ENCODE results near the gene CDC14A.

Gene CDC14A

DNA sequence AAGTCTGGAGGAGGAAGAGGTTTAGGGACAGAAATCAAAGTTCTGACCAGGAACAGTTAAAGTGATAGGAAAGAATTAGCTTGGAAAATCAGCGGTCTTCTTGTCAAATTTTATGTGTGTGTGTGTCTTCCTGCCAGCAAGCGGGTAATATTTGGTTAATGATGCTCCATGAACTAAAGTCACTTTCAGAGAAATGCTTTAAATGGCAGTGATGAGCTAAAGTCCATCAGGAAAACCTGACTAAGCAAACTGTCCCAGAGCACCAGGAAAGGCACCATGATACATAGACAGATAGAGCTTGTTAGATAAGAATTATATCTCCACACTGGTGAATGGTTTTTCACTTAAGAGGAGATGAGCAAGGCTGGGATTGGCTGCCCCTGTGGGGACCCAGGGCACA lies 10.0 kb upstream of the CDC14A start:
- Histone ChIP-seq H3K36me3 (ENCODE audit: control insufficient read depth, insufficient read depth, low read length) (no peaks in the 10 kb centered on the region), H3K27me3 (ENCODE audit: control insufficient read depth, insufficient read depth, low read length) (no peaks in the 10 kb centered on the region), H3K27ac (ENCODE audit: low read depth, low read length) (no peak overlapping the region), H3K9ac (ENCODE audit: low read length) (no peak overlapping the region), H3K4me1 (ENCODE audit: control insufficient read depth, insufficient read depth, low read length) (no peaks in the 10 kb centered on the region), H3K4me3 (ENCODE audit: low read length) (no peak overlapping the region)

DNA sequence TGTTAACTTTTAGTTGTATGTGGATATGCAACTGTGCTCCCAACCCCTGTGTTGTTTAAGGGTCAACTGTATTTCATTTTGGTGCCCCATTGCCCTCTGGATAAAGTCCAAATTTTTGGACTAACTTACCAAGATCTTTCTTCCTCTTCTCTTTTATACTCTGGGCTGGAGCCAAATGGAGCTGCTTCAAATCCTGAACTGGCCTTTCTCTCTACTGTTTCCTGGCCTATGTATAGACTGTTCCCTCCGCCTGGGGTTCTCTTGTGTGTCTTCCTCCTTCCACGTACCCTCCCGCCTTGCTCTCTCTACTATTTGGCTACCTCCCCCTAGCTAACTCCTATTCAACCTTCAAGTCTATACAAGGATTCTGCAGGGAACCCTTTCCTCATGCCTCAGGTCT lies 8.4 kb upstream of the CDC14A start:
- Histone ChIP-seq H3K36me3 (ENCODE audit: control insufficient read depth, insufficient read depth, low read length) (no peaks in the 10 kb centered on the region), H3K27ac (ENCODE audit: low read depth, low read length) (no peak overlapping the region)

DNA sequence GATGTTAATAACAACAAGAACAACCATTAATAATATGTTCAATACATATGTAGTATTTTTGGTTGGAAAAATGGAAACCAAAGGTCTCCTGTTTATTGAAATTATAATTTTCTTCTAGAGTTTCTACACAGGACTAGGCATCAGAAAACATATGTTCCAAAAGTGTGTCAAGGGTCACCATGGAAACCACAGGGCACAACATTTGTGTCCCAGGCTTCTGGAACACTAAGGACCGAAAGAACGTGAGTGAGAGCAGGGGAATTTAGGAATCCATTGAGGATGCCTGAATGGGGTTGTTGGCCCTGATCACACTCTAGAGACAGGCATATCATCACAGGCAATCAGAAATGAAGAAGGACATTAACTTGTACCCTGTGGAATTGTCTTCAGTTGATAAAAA lies 7.5 kb upstream of the CDC14A start:
- H3K4me1 ChIP-seq (ENCODE audit: control insufficient read depth, insufficient read depth, low read length): no peaks in the 10 kb centered on the region
- H3K27me3 ChIP-seq (ENCODE audit: control insufficient read depth, insufficient read depth, low read length): no peaks in the 10 kb centered on the region
- H3K27ac ChIP-seq (ENCODE audit: low read depth, low read length): no peak overlapping the region
- H3K36me3 ChIP-seq (ENCODE audit: control insufficient read depth, insufficient read depth, low read length): no peaks in the 10 kb centered on the region
- H3K4me3 ChIP-seq (ENCODE audit: low read length): no peak overlapping the region
- H3K9ac ChIP-seq (ENCODE audit: low read length): no peak overlapping the region

More for the DNA sequence above, 8.4 kb upstream of the CDC14A start:
- H3K27me3 ChIP-seq (ENCODE audit: control insufficient read depth, insufficient read depth, low read length): no peaks in the 10 kb centered on the region
- H3K4me1 ChIP-seq (ENCODE audit: control insufficient read depth, insufficient read depth, low read length): no peaks in the 10 kb centered on the region
- H3K9ac ChIP-seq (ENCODE audit: low read length): no peak overlapping the region
- no peak overlapping the region for H3K4me3 ChIP-seq (ENCODE audit: low read length)

DNA sequence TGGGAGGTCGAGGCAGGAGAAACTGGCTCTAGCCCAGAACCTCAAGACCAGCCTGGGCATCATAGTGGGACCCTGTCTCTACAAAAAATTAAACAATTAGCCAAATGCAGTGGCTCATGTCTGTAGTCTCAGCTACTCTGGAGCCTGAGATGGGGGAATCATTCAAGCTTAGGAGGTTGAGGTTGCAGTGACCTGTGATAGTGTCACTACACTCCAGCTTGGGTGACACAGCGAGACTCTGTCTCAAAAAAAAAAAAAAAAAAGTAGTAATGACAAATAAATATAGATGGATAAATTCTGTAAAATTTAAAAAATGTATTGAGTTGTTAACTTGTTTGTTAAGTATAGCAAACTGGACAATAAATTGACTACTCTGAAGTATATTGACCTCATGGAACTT lies 5.9 kb upstream of the CDC14A start:
- no peak overlapping the region for H3K27ac ChIP-seq (ENCODE audit: low read depth, low read length)
- no peaks in the 10 kb centered on the region for H3K36me3 ChIP-seq (ENCODE audit: control insufficient read depth, insufficient read depth, low read length)
- H3K9ac ChIP-seq (ENCODE audit: low read length): no peak overlapping the region
- no peak overlapping the region for H3K4me3 ChIP-seq (ENCODE audit: low read length)
- no peaks in the 10 kb centered on the region for H3K27me3 ChIP-seq (ENCODE audit: control insufficient read depth, insufficient read depth, low read length)
- H3K4me1 ChIP-seq (ENCODE audit: control insufficient read depth, insufficient read depth, low read length): no peaks in the 10 kb centered on the region

DNA sequence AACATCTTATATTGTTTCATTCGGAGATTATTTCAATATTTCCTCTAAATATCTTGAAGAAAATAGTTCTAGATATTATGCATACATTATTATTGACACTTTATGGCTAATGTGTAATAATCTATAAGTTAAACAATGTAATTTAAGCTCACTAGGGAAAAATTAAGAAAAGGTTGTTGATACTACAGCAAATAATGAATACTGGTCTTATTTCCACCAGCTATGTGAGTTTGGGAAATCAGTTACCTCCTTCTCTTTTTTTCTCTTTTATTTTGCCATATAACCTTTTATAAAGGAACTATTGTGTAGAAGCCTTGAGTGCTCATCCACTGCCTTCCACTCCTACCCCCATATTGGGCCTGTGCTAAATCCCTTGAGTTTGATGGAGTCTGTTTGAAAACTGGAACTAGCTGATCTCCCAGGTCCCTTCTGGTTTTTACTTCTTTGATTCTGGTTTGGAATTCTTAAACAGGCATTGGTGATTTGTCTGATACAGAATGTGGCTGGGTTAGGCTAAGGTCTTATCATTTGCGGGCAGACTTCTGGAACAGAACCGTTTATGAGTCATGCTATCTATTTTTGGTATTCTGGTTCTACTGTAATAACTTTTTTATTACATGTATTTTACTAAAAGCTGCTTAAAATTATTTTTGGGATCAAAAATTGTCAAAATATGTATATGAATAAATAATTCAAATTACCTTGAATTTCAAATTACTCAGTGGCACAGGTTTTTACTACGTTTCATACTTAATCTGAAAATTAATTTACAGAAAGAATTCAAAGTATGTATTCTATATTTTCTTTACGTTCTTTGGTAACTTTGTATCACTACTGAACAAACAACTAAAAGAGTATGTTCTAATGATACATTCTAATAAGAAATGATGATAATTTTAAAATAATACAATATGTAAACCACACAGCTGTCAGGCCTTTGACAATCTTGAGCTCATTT lies 5.0 kb upstream of the CDC14A start:
- Histone ChIP-seq H3K27me3 (ENCODE audit: control insufficient read depth, insufficient read depth, low read length) (no peaks in the 10 kb centered on the region), H3K4me1 (ENCODE audit: control insufficient read depth, insufficient read depth, low read length) (no peaks in the 10 kb centered on the region), H3K9ac (ENCODE audit: low read length) (no peak overlapping the region), H3K36me3 (ENCODE audit: control insufficient read depth, insufficient read depth, low read length) (no peaks in the 10 kb centered on the region), H3K27ac (ENCODE audit: low read depth, low read length) (no peak overlapping the region), H3K4me3 (ENCODE audit: low read length) (no peak overlapping the region)

DNA sequence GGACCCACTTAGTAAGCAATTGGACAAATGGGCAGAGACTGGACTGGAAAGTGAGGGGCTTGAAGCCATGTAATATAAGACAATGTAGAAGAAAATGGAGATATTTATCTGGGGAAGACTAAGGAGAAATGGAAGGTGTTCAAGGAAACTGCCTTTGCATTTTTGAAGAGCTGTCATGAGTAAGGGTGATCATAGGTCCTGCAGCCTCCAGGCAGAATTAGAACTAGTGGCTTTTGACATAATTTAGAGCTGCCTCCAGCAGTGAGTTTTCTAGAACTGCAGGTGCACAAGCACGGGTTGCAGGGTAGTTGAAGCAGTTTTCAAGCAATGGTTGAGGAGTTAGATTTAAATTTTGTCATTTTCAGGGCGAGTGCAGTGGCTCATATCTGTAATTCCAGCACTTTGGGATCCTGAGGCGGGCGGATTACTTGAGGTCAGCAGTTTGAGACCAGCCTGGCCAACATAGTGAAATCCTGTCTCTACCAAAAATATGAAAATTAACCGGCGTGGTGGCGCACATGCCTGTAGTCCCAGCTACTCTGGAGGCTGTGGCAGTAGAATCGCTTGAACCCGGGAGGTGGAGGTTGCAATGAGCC lies 3.7 kb upstream of the CDC14A start:
- Histone ChIP-seq H3K27me3 (ENCODE audit: control insufficient read depth, insufficient read depth, low read length) (no peaks in the 10 kb centered on the region), H3K27ac (ENCODE audit: low read depth, low read length) (no peak overlapping the region), H3K4me3 (ENCODE audit: low read length) (no peak overlapping the region), H3K36me3 (ENCODE audit: control insufficient read depth, insufficient read depth, low read length) (no peaks in the 10 kb centered on the region), H3K4me1 (ENCODE audit: control insufficient read depth, insufficient read depth, low read length) (peaks cover 4% of the 10 kb centered on the region), H3K9ac (ENCODE audit: low read length) (no peak overlapping the region)

DNA sequence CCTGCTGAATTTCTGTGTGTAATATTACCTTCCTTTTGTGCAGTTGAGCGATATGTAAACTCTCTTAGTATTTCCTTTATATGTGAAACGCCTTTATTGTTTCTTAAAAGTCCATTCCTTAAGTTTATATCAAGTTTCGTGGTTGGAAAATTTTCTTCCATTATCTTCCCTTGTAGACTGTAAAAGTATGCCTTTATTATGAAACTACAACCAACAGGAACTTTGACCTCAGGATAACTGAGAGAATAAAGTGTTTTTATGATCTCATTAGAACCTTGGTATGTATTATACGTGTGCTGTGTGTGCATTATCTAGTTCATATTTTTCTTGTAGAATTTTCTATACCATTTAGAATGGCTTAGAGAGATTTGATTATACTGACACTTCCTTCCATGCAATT lies 3.1 kb upstream of the CDC14A start:
- no peaks in the 10 kb centered on the region for H3K27me3 ChIP-seq (ENCODE audit: control insufficient read depth, insufficient read depth, low read length)
- H3K27ac ChIP-seq (ENCODE audit: low read depth, low read length): no peak overlapping the region
- H3K9ac ChIP-seq (ENCODE audit: low read length): no peak overlapping the region
- no peak overlapping the region for H3K4me3 ChIP-seq (ENCODE audit: low read length)
- H3K36me3 ChIP-seq (ENCODE audit: control insufficient read depth, insufficient read depth, low read length): no peaks in the 10 kb centered on the region
- H3K4me1 ChIP-seq (ENCODE audit: control insufficient read depth, insufficient read depth, low read length): peaks cover 10% of the 10 kb centered on the region

DNA sequence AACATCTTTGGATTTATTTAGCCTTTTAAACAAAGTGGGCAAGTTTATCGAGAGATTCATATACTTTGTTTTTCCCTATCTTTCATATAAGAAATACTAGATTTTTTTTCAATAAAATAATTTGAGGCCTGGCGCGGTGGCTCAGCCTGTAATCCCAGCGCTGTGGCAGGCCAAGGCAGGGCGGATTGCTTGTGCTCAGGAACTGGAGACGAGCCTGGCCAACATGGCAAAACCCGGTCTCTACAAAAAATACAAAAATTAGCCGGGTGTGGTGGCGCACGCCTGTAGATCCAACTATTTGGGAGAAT lies 1.6 kb upstream of the CDC14A start:
- Histone ChIP-seq H3K9ac (ENCODE audit: low read length) (no peak overlapping the region), H3K27ac (ENCODE audit: low read depth, low read length) (peak overlapping the region; percentile 92), H3K4me1 (ENCODE audit: control insufficient read depth, insufficient read depth, low read length) (peaks cover 10% of the 10 kb centered on the region), H3K27me3 (ENCODE audit: control insufficient read depth, insufficient read depth, low read length) (no peaks in the 10 kb centered on the region), H3K36me3 (ENCODE audit: control insufficient read depth, insufficient read depth, low read length) (no peaks in the 10 kb centered on the region), H3K4me3 (ENCODE audit: low read length) (peak overlapping the region; percentile 93)

DNA sequence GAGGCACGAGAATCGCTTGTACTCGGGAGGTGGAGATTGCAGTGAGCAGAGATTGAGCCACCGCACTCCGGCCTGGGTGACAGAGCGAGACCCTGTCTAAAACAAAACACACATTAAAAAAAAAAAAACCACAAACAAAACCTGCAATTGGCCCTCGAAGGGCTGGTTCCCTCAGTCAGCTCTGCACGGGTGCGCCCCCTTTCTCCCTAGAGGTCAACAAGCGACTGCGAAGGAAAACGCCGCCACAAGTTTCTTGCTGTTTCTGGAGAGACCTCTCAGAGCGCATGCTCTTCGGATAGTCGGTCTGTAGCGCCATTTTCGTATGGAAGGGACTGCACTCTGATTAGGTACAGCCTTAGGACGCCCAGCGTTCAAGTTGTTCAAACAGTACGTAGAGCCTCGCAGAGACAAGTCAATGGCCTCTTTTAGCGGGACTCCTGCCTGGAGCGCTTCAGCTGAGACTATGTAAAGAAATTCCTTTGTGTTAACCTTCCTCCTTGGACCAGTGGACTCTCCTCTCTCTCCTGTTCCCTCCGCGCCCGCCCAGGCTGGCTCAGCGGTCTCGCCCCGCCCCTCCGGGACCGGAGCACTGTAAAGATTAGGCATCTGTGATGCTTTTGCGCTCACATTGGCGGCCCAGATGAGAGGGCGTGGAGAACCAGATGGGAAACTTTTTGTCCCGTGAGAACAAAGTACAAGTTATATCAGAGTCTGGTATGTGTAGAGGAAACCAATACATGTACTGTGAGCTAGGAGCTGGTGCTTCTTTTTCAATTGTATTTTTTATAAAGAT lies 1.0 kb upstream of the CDC14A start:
- no peak overlapping the region for H3K9ac ChIP-seq (ENCODE audit: low read length)
- H3K4me3 ChIP-seq (ENCODE audit: low read length): peak overlapping the region; percentile 93
- peak overlapping the region; percentile 92 for H3K27ac ChIP-seq (ENCODE audit: low read depth, low read length)
- no peaks in the 10 kb centered on the region for H3K36me3 ChIP-seq (ENCODE audit: control insufficient read depth, insufficient read depth, low read length)
- peaks cover 10% of the 10 kb centered on the region for H3K4me1 ChIP-seq (ENCODE audit: control insufficient read depth, insufficient read depth, low read length)
- no peaks in the 10 kb centered on the region for H3K27me3 ChIP-seq (ENCODE audit: control insufficient read depth, insufficient read depth, low read length)

DNA sequence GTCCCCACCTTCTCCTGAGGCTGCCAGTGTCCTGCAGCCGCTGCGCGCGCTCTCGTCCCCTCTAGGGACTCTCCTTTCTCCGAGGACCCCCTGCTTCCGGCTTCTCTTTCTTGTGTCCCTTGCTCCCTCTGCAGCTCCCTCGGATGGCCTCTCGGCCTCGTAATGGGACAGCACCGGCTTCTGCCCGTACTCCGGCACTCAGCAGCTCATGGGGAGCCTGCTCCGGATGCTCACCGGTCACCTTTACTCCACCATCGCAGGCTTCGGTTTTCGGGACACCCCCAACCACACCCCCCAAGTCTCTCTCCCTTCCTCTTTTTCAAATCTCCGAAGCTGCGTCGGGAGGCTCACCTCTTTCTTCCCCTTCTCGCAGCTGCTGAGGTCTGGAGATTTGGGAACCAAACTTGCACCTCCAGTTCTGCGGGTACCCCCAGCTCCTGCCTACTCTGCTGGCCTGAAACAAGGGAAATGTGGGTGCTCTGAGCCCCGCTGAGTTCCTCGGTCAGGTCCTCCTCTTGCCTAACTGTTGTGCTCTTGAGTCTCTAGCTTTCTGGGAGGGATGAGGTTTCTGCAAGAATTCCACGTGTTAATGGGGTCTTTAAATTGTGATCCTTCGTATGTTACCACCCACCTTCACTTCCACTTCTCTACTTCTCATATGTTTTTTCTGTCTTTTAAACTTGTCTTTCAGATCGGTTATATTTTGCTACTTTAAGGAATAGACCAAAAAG lies 930 bp downstream of the CDC14A start:
- peak overlapping the region; percentile 93 for H3K4me3 ChIP-seq (ENCODE audit: low read length)
- no peaks in the 10 kb centered on the region for H3K27me3 ChIP-seq (ENCODE audit: control insufficient read depth, insufficient read depth, low read length)
- no peaks in the 10 kb centered on the region for H3K36me3 ChIP-seq (ENCODE audit: control insufficient read depth, insufficient read depth, low read length)
- peaks cover 20% of the 10 kb centered on the region for H3K4me1 ChIP-seq (ENCODE audit: control insufficient read depth, insufficient read depth, low read length)
- H3K9ac ChIP-seq (ENCODE audit: low read length): peak overlapping the region; percentile 46
- H3K27ac ChIP-seq (ENCODE audit: low read depth, low read length): peak overlapping the region; percentile 92

DNA sequence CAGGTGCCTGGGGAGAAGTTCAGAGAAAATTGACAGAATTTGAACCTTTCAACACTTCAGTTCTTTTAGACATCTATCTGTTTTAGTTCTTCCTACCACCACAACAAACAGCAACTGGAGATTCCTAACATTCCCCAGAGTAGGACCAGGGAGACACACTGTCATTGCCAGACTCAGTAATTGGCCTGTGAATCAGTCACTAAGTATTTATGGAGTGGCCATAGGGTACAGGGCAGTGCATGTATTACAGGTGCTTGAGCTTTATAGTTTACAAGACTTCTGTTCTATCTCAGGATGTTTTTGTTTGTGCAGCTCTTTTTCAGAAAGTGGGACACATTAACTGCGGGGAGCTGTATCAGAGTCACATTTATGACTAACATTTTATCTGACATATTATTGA lies 1.7 kb downstream of the CDC14A start:
- H3K4me3 ChIP-seq (ENCODE audit: low read length): peak overlapping the region; percentile 93
- H3K27ac ChIP-seq (ENCODE audit: low read depth, low read length): no peak overlapping the region
- no peaks in the 10 kb centered on the region for H3K27me3 ChIP-seq (ENCODE audit: control insufficient read depth, insufficient read depth, low read length)
- no peak overlapping the region for H3K9ac ChIP-seq (ENCODE audit: low read length)
- H3K36me3 ChIP-seq (ENCODE audit: control insufficient read depth, insufficient read depth, low read length): no peaks in the 10 kb centered on the region
- peaks cover 21% of the 10 kb centered on the region for H3K4me1 ChIP-seq (ENCODE audit: control insufficient read depth, insufficient read depth, low read length)

DNA sequence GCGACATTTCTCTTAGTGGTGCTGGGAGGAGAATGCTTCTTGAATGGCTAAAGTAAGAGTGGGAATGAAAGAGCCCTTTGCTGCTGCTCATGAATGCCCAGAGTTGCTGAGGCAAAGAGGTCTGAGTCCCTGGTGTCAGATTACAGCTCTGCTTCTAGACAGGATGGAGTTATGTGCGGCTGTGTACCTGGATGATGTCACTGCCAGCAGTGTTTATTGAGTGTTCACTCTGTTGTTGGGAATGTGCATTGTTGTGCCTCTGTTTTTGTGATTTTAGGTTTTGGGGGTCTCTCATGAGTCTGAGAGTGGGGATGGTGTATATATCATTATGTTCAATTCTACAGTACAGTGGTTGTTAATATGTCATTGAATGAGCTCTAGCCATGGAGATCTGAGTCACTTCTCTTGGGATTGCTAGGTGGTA lies 2.7 kb downstream of the CDC14A start:
- Histone ChIP-seq H3K9ac (ENCODE audit: low read length) (no peak overlapping the region), H3K36me3 (ENCODE audit: control insufficient read depth, insufficient read depth, low read length) (no peaks in the 10 kb centered on the region), H3K27me3 (ENCODE audit: control insufficient read depth, insufficient read depth, low read length) (no peaks in the 10 kb centered on the region), H3K27ac (ENCODE audit: low read depth, low read length) (no peak overlapping the region), H3K4me3 (ENCODE audit: low read length) (no peak overlapping the region), H3K4me1 (ENCODE audit: control insufficient read depth, insufficient read depth, low read length) (peaks cover 24% of the 10 kb centered on the region)

Data from rectal smooth muscle tissue (tissue), 1 donor.